GM12801 (cell line): ENCODE data around the gene UNC13C.

Source experiments
- TF ChIP-seq, protein P1 (sequence below): IDR thresholded peaks from one replicate; pipeline ENCODE4 v1.5.1; 2011; ENCODE audit warnings: control low read depth; ENCODE audit not compliant: insufficient read length; ENCODE audit errors: extremely low read depth

Gene UNC13C

DNA sequence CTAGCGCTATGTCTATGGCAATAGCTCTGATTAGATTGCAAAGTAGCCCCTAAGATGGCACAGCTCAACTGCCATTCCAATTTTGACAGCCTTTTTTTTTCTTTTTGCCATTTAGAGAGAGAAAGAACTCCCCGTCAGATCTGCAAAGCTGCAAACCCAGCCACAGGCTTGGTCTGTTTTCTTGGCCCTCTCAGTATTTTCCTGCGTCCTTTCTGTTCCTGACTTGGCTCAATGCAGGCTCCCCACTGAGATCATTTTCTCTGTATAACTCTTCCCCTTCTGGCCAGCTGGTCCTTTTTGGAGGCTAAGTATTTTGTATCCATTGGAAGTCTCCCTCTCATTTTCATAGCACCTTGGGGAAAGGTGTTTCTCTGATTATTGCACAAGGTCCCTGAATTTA lies 386.7 kb downstream of the UNC13C start:
- TF ChIP-seq, protein P1, sequence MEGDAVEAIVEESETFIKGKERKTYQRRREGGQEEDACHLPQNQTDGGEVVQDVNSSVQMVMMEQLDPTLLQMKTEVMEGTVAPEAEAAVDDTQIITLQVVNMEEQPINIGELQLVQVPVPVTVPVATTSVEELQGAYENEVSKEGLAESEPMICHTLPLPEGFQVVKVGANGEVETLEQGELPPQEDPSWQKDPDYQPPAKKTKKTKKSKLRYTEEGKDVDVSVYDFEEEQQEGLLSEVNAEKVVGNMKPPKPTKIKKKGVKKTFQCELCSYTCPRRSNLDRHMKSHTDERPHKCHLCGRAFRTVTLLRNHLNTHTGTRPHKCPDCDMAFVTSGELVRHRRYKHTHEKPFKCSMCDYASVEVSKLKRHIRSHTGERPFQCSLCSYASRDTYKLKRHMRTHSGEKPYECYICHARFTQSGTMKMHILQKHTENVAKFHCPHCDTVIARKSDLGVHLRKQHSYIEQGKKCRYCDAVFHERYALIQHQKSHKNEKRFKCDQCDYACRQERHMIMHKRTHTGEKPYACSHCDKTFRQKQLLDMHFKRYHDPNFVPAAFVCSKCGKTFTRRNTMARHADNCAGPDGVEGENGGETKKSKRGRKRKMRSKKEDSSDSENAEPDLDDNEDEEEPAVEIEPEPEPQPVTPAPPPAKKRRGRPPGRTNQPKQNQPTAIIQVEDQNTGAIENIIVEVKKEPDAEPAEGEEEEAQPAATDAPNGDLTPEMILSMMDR, result no peak

DNA sequence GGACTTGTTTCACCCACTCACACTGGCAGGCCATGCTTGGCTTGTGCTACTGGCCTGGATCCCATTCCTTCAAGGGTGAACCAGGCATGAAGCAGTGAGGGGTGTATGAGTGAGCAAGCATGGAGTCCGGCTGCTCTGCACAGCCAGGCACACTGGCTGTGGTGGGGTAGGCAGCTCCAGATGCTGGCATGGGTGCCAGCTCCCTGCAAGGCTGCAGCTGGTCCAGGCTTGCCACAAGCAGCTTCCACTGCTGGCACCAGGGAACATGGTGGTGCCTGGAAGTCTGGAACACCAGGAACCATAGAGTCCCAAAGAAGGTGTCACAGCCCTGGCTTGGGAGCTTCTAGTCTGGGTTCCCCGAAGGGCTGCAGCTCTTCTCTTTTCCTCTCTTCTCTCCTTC lies 395.1 kb downstream of the UNC13C start:
- TF ChIP-seq, protein P1, result no peak

DNA sequence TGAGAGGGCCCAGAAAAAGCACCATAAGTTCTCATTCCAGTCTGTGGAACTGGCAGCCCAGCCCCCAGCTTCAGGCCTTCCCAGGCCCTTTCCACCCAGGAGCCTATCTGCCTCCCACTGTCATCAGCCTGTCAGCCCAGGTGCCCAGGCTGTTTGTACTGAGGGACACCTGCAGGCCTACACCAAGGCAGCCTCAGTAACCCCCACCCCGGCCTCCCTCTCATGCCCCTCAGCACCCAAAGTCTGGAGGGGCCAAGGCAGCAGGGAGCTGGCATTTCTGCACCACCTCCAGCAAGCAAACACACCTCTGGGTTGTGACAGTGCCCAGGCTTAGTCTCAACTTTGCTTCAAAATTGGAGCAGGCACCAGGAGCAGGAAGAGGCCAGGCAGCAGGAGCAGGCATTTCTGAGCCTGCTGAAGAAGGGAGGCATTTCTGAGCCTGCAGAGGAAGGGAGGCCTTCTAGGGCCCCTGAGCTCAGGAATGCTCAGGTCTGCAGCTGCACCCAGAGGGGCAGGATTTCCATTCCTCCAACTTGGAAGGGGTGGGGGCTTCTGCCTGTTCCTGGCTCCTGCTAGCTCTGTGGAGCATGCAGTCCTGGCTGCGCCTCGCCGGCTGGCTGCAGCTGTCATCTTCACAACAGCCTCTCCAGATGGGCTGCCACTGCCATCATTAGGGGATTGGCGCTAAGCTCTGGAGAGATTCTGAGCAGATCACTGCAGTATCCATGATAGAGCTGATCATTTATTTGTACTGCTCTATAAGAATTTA lies 396.1 kb downstream of the UNC13C start:
- TF ChIP-seq, protein P1, result no peak

DNA sequence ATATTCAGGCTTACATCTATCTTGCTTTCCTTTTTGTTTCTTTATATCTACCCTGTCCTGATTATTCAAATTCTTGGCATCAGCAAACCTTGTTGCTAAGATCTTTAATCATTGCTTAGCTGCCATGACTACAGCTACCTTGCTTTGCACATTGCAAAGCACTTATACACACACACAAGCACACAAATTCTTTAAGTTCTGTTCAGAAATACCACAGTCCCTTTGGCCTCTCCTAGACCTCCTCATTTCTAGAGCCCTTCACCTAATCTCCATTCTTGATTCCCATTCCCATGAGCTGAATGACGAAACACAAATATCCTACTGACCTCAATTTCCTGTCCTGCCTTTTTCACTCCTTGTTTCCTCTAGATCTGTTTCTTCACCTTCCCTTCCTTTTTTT lies 409.6 kb downstream of the UNC13C start:
- TF ChIP-seq, protein P1, result no peak

DNA sequence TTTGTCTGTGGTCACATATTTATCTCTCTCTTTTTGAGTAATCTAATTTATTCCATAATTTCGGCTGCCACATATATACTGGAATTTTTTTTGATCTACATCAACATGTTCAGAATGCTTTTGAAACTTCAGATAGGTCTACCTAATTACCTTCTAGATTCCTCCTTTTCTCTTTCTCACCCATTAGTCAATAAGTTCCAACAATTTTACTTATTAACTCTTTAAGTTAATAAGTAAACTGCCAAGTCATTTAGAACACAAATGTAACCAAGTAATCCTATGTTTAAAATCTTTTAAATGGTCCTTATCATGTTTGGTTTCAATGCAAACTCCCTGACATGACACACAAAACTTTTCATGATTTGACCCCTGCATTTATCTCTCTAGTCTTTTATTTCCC lies 410.5 kb downstream of the UNC13C start:
- TF ChIP-seq, protein P1, result no peak

DNA sequence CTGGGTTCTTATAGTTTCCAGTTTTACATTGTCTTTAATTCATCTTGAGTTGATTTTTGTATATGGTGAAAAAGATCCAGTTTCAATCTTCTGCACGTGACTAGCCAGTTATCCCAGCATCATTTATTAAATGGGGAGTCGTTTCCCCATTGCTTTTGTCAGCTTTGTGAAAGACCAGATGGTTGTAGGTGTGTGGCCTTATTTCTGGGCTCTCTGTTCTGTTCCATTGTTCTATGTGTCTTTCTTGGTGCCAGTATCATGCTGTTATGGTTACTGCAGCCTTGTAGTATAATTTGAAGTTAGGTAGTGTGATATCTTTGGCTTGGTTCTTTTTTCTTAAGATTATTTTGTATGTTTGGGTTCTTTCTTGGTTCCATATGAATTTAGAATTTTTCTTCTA lies 432.2 kb downstream of the UNC13C start:
- TF ChIP-seq, protein P1, result no peak

DNA sequence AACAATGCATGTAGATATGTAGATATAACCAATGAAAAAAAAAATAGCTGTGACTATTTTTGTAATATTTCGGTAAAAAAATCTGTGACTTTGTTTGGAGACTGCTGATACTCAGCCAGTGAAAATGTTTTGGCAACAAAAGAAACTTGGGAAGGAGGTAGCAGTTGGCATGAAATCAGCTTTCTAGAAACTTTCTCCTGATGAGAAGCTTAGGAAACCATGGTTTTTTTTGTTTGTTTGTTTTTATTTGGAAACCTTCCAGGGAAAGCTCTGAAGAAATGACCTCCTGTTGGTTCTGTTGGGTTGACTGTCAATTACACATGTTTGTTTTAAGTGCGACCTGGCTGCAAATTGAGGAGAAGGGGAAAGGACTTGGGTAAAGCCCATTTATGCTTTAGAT lies 445.9 kb downstream of the UNC13C start:
- TF ChIP-seq, protein P1, result no peak
